ENCODE results near the gene NPC1. TPM values are rescaled to one million over a fixed set of nuclear protein-coding genes. Genes with fewer than 3 reads are reported as not detected.

The NPC1 gene
- total RNA-seq, 1 donor from 2014 or later, result 100 TPM

DNA sequence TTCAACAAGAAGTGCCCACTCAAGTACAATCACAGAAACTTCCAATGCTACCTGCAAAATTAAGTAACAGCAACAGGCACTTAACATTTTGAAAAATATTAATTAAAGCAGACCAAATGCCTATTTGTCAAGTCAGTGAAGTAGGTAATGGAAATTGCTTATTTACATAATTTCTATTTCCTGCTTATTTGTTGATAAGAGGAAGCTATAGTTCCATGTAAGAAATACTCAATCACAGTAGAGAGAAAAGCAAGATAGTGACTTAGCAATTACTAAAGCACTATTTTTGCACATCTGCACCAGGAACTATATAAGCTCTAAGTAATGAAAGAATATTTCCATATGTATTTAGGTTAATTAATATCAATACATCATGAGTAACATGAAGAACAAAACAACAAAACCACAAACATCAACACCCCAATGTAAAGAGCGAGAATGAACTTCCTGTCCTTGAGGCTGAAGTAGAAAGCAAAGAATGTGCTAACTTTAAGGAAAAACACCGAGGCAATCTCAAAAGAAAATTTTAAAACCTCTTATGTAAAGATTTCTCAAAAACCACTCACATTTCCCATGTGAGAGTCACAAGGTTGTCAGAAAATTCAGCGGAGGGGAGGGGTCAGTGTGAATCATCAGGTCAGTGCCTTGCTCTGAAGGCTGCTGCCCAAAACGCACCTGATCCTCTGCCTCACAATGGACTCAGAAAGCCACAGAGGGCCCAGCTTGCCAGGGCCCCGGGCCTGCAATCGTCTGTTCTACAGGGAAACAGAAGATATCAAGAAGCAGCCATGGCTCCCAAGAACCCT lies 12.5 kb downstream of the NPC1 start:
- FAIRE-seq (no peak), DNase-seq (ENCODE audit: low read depth) (peak; percentile 80)
- no peaks in the 10 kb centered on the region for H3K27me3 ChIP-seq (ENCODE audit: control insufficient read depth, insufficient read depth, low read length)
- H3K36me3 ChIP-seq (ENCODE audit: control insufficient read depth, insufficient read depth, low read length), result peaks cover 21% of the 10 kb centered on the region
- H3K4me3 ChIP-seq (ENCODE audit: low read depth, low read length), result no peak overlapping the region
- TF ChIP-seq, protein P1, sequence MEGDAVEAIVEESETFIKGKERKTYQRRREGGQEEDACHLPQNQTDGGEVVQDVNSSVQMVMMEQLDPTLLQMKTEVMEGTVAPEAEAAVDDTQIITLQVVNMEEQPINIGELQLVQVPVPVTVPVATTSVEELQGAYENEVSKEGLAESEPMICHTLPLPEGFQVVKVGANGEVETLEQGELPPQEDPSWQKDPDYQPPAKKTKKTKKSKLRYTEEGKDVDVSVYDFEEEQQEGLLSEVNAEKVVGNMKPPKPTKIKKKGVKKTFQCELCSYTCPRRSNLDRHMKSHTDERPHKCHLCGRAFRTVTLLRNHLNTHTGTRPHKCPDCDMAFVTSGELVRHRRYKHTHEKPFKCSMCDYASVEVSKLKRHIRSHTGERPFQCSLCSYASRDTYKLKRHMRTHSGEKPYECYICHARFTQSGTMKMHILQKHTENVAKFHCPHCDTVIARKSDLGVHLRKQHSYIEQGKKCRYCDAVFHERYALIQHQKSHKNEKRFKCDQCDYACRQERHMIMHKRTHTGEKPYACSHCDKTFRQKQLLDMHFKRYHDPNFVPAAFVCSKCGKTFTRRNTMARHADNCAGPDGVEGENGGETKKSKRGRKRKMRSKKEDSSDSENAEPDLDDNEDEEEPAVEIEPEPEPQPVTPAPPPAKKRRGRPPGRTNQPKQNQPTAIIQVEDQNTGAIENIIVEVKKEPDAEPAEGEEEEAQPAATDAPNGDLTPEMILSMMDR (IDR thresholded peaks at IDR 0.05; ENCODE audit: insufficient read depth, low read length, severe bottlenecking), result no peak

DNA sequence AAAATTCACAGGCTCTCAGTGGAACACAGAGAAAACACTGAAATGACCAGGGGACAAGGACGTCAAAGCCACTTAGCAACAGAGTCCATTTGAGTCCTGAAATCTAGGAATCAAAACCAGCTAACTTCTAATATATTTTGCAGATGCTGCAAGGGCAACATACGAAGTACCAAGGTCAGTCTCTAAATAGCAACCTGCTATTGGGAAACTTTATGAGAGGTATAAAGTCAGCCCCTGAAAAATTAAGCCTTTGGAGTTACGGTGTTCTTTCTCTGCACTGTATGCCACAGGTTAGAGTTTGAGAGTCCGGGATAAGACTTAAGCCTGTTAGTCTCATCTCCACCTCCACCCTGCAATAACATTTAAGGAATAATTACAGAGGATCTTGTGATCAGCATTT lies 13.3 kb downstream of the NPC1 start:
- H3K4me3 ChIP-seq (ENCODE audit: low read depth, low read length), result no peak overlapping the region
- TF ChIP-seq, protein P1 (IDR thresholded peaks at IDR 0.05; ENCODE audit: insufficient read depth, low read length, severe bottlenecking), result no peak
- no peaks in the 10 kb centered on the region for H3K27me3 ChIP-seq (ENCODE audit: control insufficient read depth, insufficient read depth, low read length)
- DNase-seq (ENCODE audit: low read depth) (no peak), FAIRE-seq (no peak)
- peaks cover 18% of the 10 kb centered on the region for H3K36me3 ChIP-seq (ENCODE audit: control insufficient read depth, insufficient read depth, low read length)

DNA sequence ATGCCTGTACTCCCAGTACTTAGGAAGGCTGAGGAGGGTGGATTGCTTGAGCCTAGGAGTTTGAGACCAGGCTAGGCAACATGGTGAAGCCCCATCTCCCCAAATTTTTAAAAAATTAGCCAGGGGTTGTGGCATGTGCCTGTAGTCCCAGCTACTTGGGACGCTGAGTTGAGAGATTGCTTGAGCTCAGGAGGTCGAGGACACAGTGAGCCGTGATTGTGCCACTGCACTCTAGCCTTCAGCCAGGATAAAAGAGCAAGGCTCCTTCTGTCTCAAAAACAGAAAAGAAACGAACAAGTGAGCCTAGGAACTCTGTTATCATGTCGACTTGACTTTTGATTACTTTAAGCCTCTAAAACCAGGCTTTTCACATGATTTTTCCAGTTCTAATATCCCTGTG lies 13.7 kb downstream of the NPC1 start:
- Histone ChIP-seq H3K36me3 (ENCODE audit: control insufficient read depth, insufficient read depth, low read length) (peaks cover 17% of the 10 kb centered on the region), H3K27me3 (ENCODE audit: control insufficient read depth, insufficient read depth, low read length) (no peaks in the 10 kb centered on the region), H3K4me3 (ENCODE audit: low read depth, low read length) (no peak overlapping the region)
- TF ChIP-seq, protein P1 (IDR thresholded peaks at IDR 0.05; ENCODE audit: insufficient read depth, low read length, severe bottlenecking), result no peak
- FAIRE-seq (no peak), DNase-seq (ENCODE audit: low read depth) (no peak)

DNA sequence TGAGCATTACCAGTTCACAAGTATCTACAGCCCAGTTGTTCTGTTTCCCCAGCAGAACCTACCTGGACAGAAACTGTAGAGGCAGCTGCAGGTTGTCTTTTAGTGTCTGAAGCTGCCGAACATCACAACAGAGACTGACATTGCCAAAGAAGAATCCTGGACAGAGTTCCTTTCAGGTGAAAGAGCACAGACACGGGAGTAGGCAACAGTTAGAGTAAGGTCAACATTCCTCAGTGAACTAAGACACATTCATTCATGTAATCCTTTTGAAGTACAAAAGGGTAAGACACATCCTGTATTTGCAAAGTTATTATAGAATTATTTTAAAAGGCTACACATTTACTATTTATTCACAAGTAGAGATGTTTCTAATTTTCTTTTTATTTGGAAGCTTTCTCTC lies 14.3 kb downstream of the NPC1 start:
- no peak overlapping the region for H3K4me3 ChIP-seq (ENCODE audit: low read depth, low read length)
- DNase-seq (ENCODE audit: low read depth) (no peak), FAIRE-seq (no peak)
- no peaks in the 10 kb centered on the region for H3K27me3 ChIP-seq (ENCODE audit: control insufficient read depth, insufficient read depth, low read length)
- H3K36me3 ChIP-seq (ENCODE audit: control insufficient read depth, insufficient read depth, low read length), result peaks cover 17% of the 10 kb centered on the region
- TF ChIP-seq, protein P1 (IDR thresholded peaks at IDR 0.05; ENCODE audit: insufficient read depth, low read length, severe bottlenecking), result no peak

DNA sequence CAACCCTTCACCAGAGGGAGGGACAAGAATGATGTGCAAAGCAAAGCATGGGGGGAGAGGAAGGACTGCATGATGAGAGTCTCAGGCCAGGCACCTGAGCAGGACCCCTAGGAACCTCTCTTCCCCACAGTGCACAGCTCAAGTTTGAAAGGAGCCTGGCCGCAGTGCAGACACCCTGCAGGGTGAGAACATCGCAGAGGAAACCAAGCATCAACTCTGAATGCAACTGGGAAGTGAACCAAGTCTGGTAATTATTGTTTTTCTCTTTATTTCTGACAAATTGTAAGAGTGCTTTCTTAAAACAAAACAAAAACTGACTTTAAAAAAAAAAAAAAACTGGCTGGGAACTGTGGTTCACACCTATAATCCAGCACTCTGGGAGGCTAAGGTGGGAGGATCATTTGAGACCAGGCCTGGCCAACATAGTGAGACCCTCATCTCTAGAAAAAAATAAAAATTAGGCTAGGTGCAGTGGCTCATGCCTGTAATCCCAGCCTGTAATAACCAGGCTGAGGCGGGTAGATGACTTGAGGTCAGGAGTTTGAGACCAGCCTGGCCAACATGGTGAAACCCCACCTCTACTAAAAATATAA lies 15.3 kb downstream of the NPC1 start:
- TF ChIP-seq, protein P1 (IDR thresholded peaks at IDR 0.05; ENCODE audit: insufficient read depth, low read length, severe bottlenecking), result no peak
- FAIRE-seq (no peak), DNase-seq (ENCODE audit: low read depth) (no peak)
- H3K27me3 ChIP-seq (ENCODE audit: control insufficient read depth, insufficient read depth, low read length), result no peaks in the 10 kb centered on the region
- no peak overlapping the region for H3K4me3 ChIP-seq (ENCODE audit: low read depth, low read length)
- H3K36me3 ChIP-seq (ENCODE audit: control insufficient read depth, insufficient read depth, low read length), result peaks cover 15% of the 10 kb centered on the region

All from bronchial epithelial cell (primary cell).